Measurements from ENCODE around the gene RLF. TPM values are rescaled to one million over a fixed set of nuclear protein-coding genes. Genes with fewer than 3 reads are reported as not detected.
A peak's percentile ranks its signal among the peaks of the same experiment; 100 is the strongest.

The RLF gene
- total RNA-seq, 4 donors from 2014 or later = 15.1 to 23.7 (median 21.2) TPM

- intact Hi-C loops (cut with DNase I) = no loop called here
- no peak overlapping the region for H3K4me3 ChIP-seq
- 90% methylated on average over 4 of the region's 4 CpGs for WGBS
- peaks cover 31 to 78% (median 57%) of the 10 kb centered on the region in 4 donors for H3K36me3 ChIP-seq
- peaks cover 5 to 24% (median 6%) of the 10 kb centered on the region in 4 donors for H3K4me1 ChIP-seq
- H3K9me3 ChIP-seq = no peaks in the 10 kb centered on the region
- H3K27me3 ChIP-seq = no peaks in the 10 kb centered on the region
- no peak overlapping the region for H3K27ac ChIP-seq (replicated peaks in 1 of 4)
- no peak for DNase-seq (ENCODE audit: extremely low spot score)
- TF ChIP-seq POLR2A (IDR thresholded peaks at IDR 0.05; ENCODE audit: low read depth) (no peak), EP300 (IDR thresholded peaks at IDR 0.05) (no peak), POLR2AphosphoS5 (IDR thresholded peaks at IDR 0.05) (no peak), CTCF (IDR thresholded peaks at IDR 0.05) (no peak)
These were observed 112.5 kb downstream of the RLF start for GRCh38 chr1:40273547-40274166.

- H3K36me3 ChIP-seq = peaks cover 25 to 78% (median 55%) of the 10 kb centered on the region in 4 donors
- 88% methylated on average over 2 of the region's 2 CpGs for WGBS
- intact Hi-C loops (cut with DNase I) = no loop called here
These were observed 113.1 kb downstream of the RLF start for GRCh38 chr1:40274331-40274730.

GRCh38 chr1:40276122-40276521 lies 114.9 kb downstream of the RLF start:
- Histone ChIP-seq H3K27me3 (no peaks in the 10 kb centered on the region), H3K4me1 (peaks cover 0 to 6% (median 1%) of the 10 kb centered on the region in 4 donors), H3K4me3 (no peak overlapping the region), H3K27ac (replicated peaks in 1 of 4) (no peak overlapping the region), H3K9me3 (no peaks in the 10 kb centered on the region), H3K36me3 (peaks cover 25 to 78% (median 48%) of the 10 kb centered on the region in 4 donors)
- intact Hi-C loops (cut with DNase I) = no loop called here
- no peak for DNase-seq (ENCODE audit: extremely low spot score)
- TF ChIP-seq POLR2A (IDR thresholded peaks at IDR 0.05; ENCODE audit: low read depth) (no peak), EP300 (IDR thresholded peaks at IDR 0.05) (no peak), CTCF (IDR thresholded peaks at IDR 0.05) (no peak), POLR2AphosphoS5 (IDR thresholded peaks at IDR 0.05) (no peak)
- 100% methylated on average over 3 of the region's 3 CpGs for WGBS

More at GRCh38 chr1:40274331-40274730, 113.1 kb downstream of the RLF start:
- H3K9me3 ChIP-seq = no peaks in the 10 kb centered on the region
- H3K4me3 ChIP-seq = no peak overlapping the region
- H3K27ac ChIP-seq (replicated peaks in 1 of 4) = no peak overlapping the region
- H3K27me3 ChIP-seq = no peaks in the 10 kb centered on the region
- H3K4me1 ChIP-seq = peaks cover 0 to 20% (median 3%) of the 10 kb centered on the region in 4 donors
- no peak for DNase-seq (ENCODE audit: extremely low spot score)
- TF ChIP-seq EP300 (IDR thresholded peaks at IDR 0.05) (no peak), CTCF (IDR thresholded peaks at IDR 0.05) (no peak), POLR2A (IDR thresholded peaks at IDR 0.05; ENCODE audit: low read depth) (no peak), POLR2AphosphoS5 (IDR thresholded peaks at IDR 0.05) (no peak)

- no peaks in the 10 kb centered on the region for H3K9me3 ChIP-seq
- H3K4me1 ChIP-seq = peaks cover 0 to 18% (median 15%) of the 10 kb centered on the region in 4 donors
- DNase-seq (ENCODE audit: extremely low spot score) = no peak
- intact Hi-C loops (cut with DNase I) = no loop called here
- TF ChIP-seq POLR2A (IDR thresholded peaks at IDR 0.05; ENCODE audit: low read depth) (no peak), EP300 (IDR thresholded peaks at IDR 0.05) (no peak), CTCF (IDR thresholded peaks at IDR 0.05) (no peak), POLR2AphosphoS5 (IDR thresholded peaks at IDR 0.05) (no peak)
- peak overlapping the region in 3 of 4 donors; percentile 9 to 45 (median 25) for H3K27ac ChIP-seq (replicated peaks in 1 of 4)
- no peak overlapping the region for H3K4me3 ChIP-seq
- peaks cover 17 to 78% (median 56%) of the 10 kb centered on the region in 4 donors for H3K36me3 ChIP-seq
- no peaks in the 10 kb centered on the region for H3K27me3 ChIP-seq
- WGBS = 54% methylated on average over 2 of the region's 2 CpGs
These were observed 120.7 kb downstream of the RLF start for GRCh38 chr1:40281853-40282252.

Small RNAs within 50 kb of the gene (small RNA-seq; reads per million reads assigned to genes)
- 0 reads per million in 3 donors for gene RNU6-1237P

Other genes starting within 250 kb of the RLF start
- 1 to 10 TPM; 1.7 to 5.1 (median 4.1) TPM for gene MFSD2A, start 206.2 kb upstream of the RLF start, total RNA-seq
- gene CAP1, start 120.7 kb upstream of the RLF start, total RNA-seq = 100 to 1,000 TPM; 412 to 468 (median 442) TPM
- 10 to 100 TPM; 44.1 to 75.2 (median 50.0) TPM for gene PPT1, start 64.1 kb upstream of the RLF start, total RNA-seq
- not detected for gene TMCO2, start 86.5 kb downstream of the RLF start, total RNA-seq
- gene ZMPSTE24, start 96.8 kb downstream of the RLF start, total RNA-seq = 10 to 100 TPM; 37.4 to 49.8 (median 48.9) TPM
- 1 to 10 TPM; 1.2 to 2.5 (median 1.7) TPM for gene COL9A2, start 155.9 kb downstream of the RLF start, total RNA-seq
- 10 to 100 TPM; 20.7 to 39.3 (median 29.2) TPM for gene SMAP2, start 212.3 kb downstream of the RLF start, total RNA-seq